ENCODE measurements around the gene LGALSL.
"Not testable (repeated sequence)": the region's sequence is repeated elsewhere in the genome, so short reads cannot be mapped to it uniquely, and the experiment has no call there.

LGALSL gene

DNA sequence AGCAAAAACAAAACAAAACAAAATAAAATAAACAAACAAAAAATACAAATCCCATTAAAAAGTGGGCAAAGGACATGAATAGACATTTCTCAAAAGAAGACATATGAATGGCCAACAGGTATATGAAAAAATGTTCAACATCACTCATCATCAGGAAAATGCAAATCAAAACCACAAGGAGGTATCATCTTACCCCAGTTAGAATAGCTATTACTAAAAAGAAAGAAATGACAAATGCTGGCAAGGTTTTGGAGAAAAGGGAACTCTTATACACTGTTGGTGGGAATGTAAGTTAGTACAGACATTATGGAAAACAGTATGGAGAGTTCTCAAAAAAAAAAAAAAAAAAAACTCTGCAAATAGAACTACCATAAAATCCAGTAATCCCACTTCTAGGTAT lies 8.0 kb upstream of the LGALSL start:
- not testable (repeated sequence) for DNase-seq

GRCh38 chr2:64447317-64448040 lies 6.5 kb upstream of the LGALSL start:
- no peak for DNase-seq

GRCh38 chr2:64448041-64448426 lies 5.9 kb upstream of the LGALSL start:
- no peak for DNase-seq

DNA sequence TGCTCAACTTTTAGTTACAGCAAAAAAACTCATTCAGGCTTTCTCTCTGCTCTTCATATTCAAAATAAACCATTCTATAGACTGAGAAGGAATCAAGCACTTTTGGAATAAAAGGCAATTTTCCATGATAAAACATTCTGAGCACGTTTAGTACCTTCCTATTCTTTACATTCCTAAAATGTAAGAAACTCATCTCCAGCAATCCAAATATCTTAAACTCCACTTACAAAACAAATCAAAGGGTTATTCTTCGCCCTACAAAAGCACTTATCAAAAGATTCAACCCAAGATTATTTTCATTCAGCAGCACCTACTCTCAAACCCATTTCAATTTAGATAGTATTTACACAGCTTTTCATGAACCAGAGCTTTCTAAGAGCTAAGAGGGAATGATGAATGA lies 2.9 kb upstream of the LGALSL start:
- DNase-seq: no peak

GRCh38 chr2:64454386-64455332 lies 697 bp downstream of the LGALSL start:
- DNase-seq: peak; percentile 50

- no peak for DNase-seq
These were observed 1.6 kb downstream of the LGALSL start for GRCh38 chr2:64455545-64455944.

DNA sequence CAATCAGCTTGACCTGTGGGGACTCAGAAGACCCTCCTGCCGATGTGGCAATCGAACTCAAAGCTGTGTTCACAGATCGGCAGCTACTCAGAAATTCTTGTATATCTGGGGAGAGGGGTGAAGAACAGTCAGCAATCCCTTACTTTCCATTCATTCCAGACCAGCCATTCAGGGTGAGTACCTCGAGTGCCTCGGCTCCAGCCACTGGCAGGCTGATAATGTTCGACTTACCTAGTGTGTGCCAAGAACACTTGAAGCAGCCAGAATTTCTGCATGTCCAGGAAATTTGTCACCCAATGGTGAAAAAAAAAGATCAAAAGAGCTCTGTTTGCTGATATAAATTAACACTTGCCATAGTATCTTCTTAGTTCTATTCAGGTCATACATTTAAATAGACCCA lies 2.3 kb downstream of the LGALSL start:
- DNase-seq: no peak

DNA sequence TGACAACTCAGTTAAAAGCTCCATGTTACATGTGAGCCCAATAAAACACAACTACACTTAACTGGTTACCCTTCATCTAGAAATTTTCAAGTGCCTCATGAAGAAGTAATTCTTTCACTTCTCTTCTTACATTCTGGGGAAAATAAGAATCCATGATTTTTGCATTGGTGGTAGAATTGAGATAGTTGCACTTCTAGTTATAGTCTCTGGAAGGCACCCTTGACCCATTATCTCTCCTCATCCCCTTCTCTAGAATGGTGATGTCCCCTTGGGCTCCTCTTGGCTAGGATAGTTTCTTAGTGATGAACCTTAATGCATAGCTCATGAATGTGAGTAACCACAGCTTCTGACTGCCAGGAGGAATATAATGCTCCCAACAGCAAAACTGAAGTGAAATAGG lies 3.6 kb downstream of the LGALSL start:
- no peak for DNase-seq

DNA sequence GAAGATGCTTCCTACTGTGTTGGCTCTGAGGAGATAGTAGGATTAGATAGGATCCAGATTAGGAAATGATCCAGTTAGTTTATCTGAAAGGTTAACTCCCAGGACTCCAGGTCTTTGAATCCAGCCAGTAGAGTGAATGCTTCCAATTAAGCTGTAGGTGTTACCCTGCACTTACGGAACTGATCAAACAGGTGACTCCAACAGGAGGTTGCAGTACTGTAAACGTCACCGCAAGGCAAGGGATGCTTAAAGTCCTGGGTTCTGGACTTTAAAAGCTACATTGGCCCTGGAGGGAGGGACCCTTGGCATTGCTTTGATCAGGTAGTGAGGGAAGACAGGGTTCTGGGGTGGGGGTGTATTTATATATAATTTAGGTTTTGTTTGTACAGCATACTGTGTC lies 5.6 kb downstream of the LGALSL start:
- no peak for DNase-seq

DNA sequence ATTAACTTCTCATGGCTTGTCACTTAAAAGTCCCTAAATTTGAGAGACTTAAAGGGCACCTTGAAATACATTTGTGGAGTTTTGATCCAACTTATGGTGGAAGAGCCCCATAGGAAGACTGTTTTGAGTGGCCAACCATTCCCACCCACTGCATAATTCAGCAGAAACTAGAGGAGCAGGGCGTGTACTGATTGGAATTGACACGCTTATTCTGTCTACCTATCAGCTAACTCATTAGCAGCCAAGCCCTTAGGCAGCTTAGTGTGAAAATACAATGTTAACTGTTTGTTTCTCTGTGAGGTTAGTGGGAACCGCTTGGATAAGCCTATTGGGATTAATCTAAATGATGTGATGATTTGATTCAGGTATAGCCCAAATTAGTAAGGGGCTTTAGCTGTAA lies 6.4 kb downstream of the LGALSL start:
- DNase-seq: no peak

GRCh38 chr2:64461271-64462058 lies 7.5 kb downstream of the LGALSL start:
- no peak for DNase-seq

GRCh38 chr2:64462171-64462570 lies 8.2 kb downstream of the LGALSL start:
- no peak for DNase-seq

- no peak for DNase-seq
These were observed 9.2 kb downstream of the LGALSL start for GRCh38 chr2:64462940-64463700.

- DNase-seq: no peak
These were observed 9.8 kb downstream of the LGALSL start for GRCh38 chr2:64463781-64464180.

GRCh38 chr2:64466478-64467085 lies 12.6 kb downstream of the LGALSL start:
- DNase-seq: no peak

GRCh38 chr2:64467096-64467843 lies 13.3 kb downstream of the LGALSL start:
- DNase-seq: no peak

- no peak for DNase-seq
These were observed 15.3 kb downstream of the LGALSL start for GRCh38 chr2:64469261-64469660.

- no peak for DNase-seq
These were observed 16.1 kb downstream of the LGALSL start for GRCh38 chr2:64470071-64470470.

GRCh38 chr2:64470766-64471295 lies 16.9 kb downstream of the LGALSL start:
- no peak for DNase-seq

- DNase-seq: no peak
These were observed 17.6 kb downstream of the LGALSL start for GRCh38 chr2:64471600-64471999.

GRCh38 chr2:64472881-64473280 lies 18.9 kb downstream of the LGALSL start:
- no peak for DNase-seq

All from CD4-positive, alpha-beta T cell treated with Interleukin-6 for 4 hours (primary cell).